H1 (cell line): ENCODE measurements around the gene GTSF1L. TPM values are rescaled to one million over a fixed set of nuclear protein-coding genes. Genes with fewer than 3 reads are reported as not detected.

Source experiments
- BACH1 ChIP-seq: IDR thresholded peaks from 2 replicates; pipeline ENCODE4 v1.6.1; 2012; ENCODE audit warnings: low read length, improper control_type of control experiment
- CTCF ChIP-seq, 3 experiments: IDR thresholded peaks; 1 replicate in 2 of 3; 2 replicates in 1 of 3; pipeline versions ENCODE4 v1.5.1 to v1.6.1; 2011; ENCODE audit warnings: low read length in 3 of 3, mild to moderate bottlenecking in 3 of 3, inconsistent platforms in 2 of 3, low read depth in 1 of 3, moderate library complexity in 1 of 3; ENCODE audit not compliant: insufficient read depth in 1 of 3; ENCODE audit errors: control extremely low read depth in 1 of 3
- EGR1 ChIP-seq: IDR thresholded peaks from 2 replicates; pipeline ENCODE4 v1.6.1; 2011; ENCODE audit warnings: low read depth, low read length, borderline replicate concordance
- NANOG ChIP-seq: IDR thresholded peaks from 2 replicates; pipeline ENCODE4 v1.6.1; 2011; ENCODE audit warnings: low read length, low read depth, mild to moderate bottlenecking, inconsistent platforms; ENCODE audit not compliant: insufficient read depth, poor library complexity, severe bottlenecking
- SUZ12 ChIP-seq: fragments of 200-600 bp; sonication (generic); IDR thresholded peaks from 2 replicates; pipeline ENCODE4 v1.6.1; 2012; ENCODE audit warnings: mild to moderate bottlenecking, inconsistent platforms, low read length, moderate library complexity, mixed read lengths
- ZNF274 ChIP-seq: IDR thresholded peaks from 2 replicates; pipeline ENCODE4 v1.7.0; 2012; ENCODE audit warnings: low read length, borderline replicate concordance; ENCODE audit errors: extremely low read depth
- polyA plus RNA-seq, 7 experiments: library from polyadenylated mRNA; depleted of rRNA in 3 of 7; stranded (reverse) in 5 of 7; unstranded in 2 of 7; fragments of >200 nt in 5 of 7; fragments of 200-250 nt in 2 of 7; gene quantifications; 1 replicate in 5 of 7; 2 replicates in 1 of 7; 4 replicates in 1 of 7; pipeline versions ENCODE4 v1.2.1 to v1.2.3, GENCODE V29; 2011 to 2013; ENCODE audit warnings: missing spikeins in 2 of 7, mixed read lengths in 2 of 7
- total RNA-seq: library from RNA; stranded (reverse); fragmentation: NEBNext Ultra II Directional; extraction: Animal tissue kit (Norgen Biotek cat#: 25700); gene quantifications from 2 replicates; pipeline ENCODE4 v1.2.1, GENCODE V29; 2021

Gene GTSF1L
- total and polyA plus RNA-seq, 2 of the 8 experiments (the other 6 are each of a cell fraction or from before 2014, with no cell fraction given): not detected

GRCh38 chr20:43721097-43721428, 5.7 kb downstream of the GTSF1L start (continued):
- no peak for TF ChIP-seq CTCF (IDR thresholded peaks at IDR 0.05; ENCODE audit: control extremely low read depth in 1 of 3, insufficient read depth in 1 of 3, low read depth in 1 of 3, low read length in 3 of 3)
- no peak for TF ChIP-seq BACH1
- TF ChIP-seq NANOG: no peak
- no peak for TF ChIP-seq ZNF274
- TF ChIP-seq EGR1: no peak
- TF ChIP-seq SUZ12: no peak
